CD4-positive, alpha-beta T cell (primary cell): ENCODE measurements around the gene PNPLA1. TPM values are rescaled to one million over a fixed set of nuclear protein-coding genes. Genes with fewer than 3 reads are reported as not detected.

Experiments
- ATAC-seq: fragments of 200-7000 bp; cut with Tn5 transposase; one replicate; pipeline ENCODE4 v1.10.0; 2022; ENCODE audit warnings: mild to moderate bottlenecking; ENCODE audit not compliant: poor library complexity
- CTCF ChIA-PET: fragments of 350-600 bp; sonication (Branson Sonifier 250); formaldehyde crosslinking; loops from one replicate; lab custom pipeline; 2021; ENCODE audit warnings: antibody characterized with exemption, inconsistent platforms; lab: Charles Lee
- POLR2A ChIA-PET: fragments of 350-600 bp; sonication (Branson Sonifier 250); formaldehyde crosslinking; loops from one replicate; lab custom pipeline; 2021; ENCODE audit warnings: antibody characterized with exemption, inconsistent platforms; lab: Charles Lee
- DNase-seq, 14 experiments: peaks; one replicate each; pipeline ENCODE4 v3.0.0-alpha.2; 2013 to 2020; ENCODE audit warnings: mixed read lengths in 2 of 14
- H3K27ac ChIP-seq, 2 donors: one replicate each; pipeline versions ENCODE4 v1.5.1 to v1.7.0; 2013; ENCODE audit warnings: low read length in 2 of 2, low read depth in 1 of 2, mild to moderate bottlenecking in 1 of 2
- H3K27me3 ChIP-seq, 2 experiments: 1 replicate in 1 of 2; 2 replicates in 1 of 2; pipeline versions ENCODE4 v1.6.1 to v1.7.0; 2013; ENCODE audit warnings: low read length in 2 of 2, control low read depth in 1 of 2, mild to moderate bottlenecking in 1 of 2, moderate library complexity in 1 of 2; ENCODE audit not compliant: insufficient read depth in 2 of 2, control insufficient read depth in 1 of 2
- H3K36me3 ChIP-seq: one replicate; pipeline ENCODE4 v1.6.1; 2013; ENCODE audit warnings: low read length, control low read depth; ENCODE audit not compliant: insufficient read depth
- H3K4me1 ChIP-seq: one replicate; pipeline ENCODE4 v1.6.1; 2013; ENCODE audit warnings: low read length, control low read depth; ENCODE audit not compliant: insufficient read depth
- H3K4me3 ChIP-seq: one replicate; pipeline ENCODE4 v1.5.1; 2013; ENCODE audit warnings: mild to moderate bottlenecking, low read length, moderate library complexity
- H3K9me3 ChIP-seq, 2 experiments: 1 replicate in 1 of 2; 2 replicates in 1 of 2; pipeline versions ENCODE4 v1.6.1 to v1.7.0; 2013; ENCODE audit warnings: low read length in 2 of 2, mild to moderate bottlenecking in 2 of 2, control low read depth in 1 of 2, moderate library complexity in 1 of 2; ENCODE audit not compliant: control insufficient read depth in 1 of 2, insufficient read depth in 1 of 2
- H3K27ac Mint-ChIP-seq: one replicate; pipeline ENCODE4 v1.8.0; 2020; ENCODE audit warnings: mixed read lengths
- H3K27me3 Mint-ChIP-seq: one replicate; pipeline ENCODE4 v1.8.0; 2021; ENCODE audit warnings: mixed read lengths
- H3K36me3 Mint-ChIP-seq: one replicate; pipeline ENCODE4 v1.8.0; 2021; ENCODE audit warnings: low read depth, mixed read lengths
- H3K4me1 Mint-ChIP-seq: one replicate; pipeline ENCODE4 v1.8.0; 2021; ENCODE audit warnings: low read depth, mixed read lengths
- H3K4me3 Mint-ChIP-seq: one replicate; pipeline ENCODE4 v1.8.0; 2020; ENCODE audit warnings: mild to moderate bottlenecking, mixed read lengths
- H3K9me3 Mint-ChIP-seq: one replicate; pipeline ENCODE4 v1.8.0; 2020; ENCODE audit warnings: mixed read lengths
- intact Hi-C, 2 experiments: fragments of 100-400 bp; cut with DNase I in 1 of 2; cut with micrococcal nuclease in 1 of 2; formaldehyde crosslinking; loops; one replicate each; pipeline versions ENCODE4 v1.15.1 to v1.9.0; 2023 to 2025; cut with DNase I, micrococcal nuclease
- total RNA-seq, 174 experiments: library from RNA in 2 of 174; stranded (reverse) in 2 of 174; gene quantifications; one replicate each; pipeline ENCODE4 v1.2.3 and lab custom pipeline; 2021 to 2026
- TF ChIP-seq, protein P1 (sequence below): fragments of 200-600 bp; IDR thresholded peaks from one replicate; pipeline ENCODE4 v1.8.0; 2022; ENCODE audit warnings: antibody characterized with exemption, mild to moderate bottlenecking

PNPLA1 gene
- total RNA-seq, 2 experiments from 2014 or later: 0.17 TPM; not detected in 1

GRCh38 chr6:36222924-36223323 is 46.9 kb upstream of the PNPLA1 start:
- H3K9me3 Mint-ChIP-seq: no peaks in the 10 kb centered on the region
- Histone ChIP-seq H3K36me3 (peaks cover 71% of the 10 kb centered on the region), H3K4me1 (no peaks in the 10 kb centered on the region), H3K4me3 (no peak overlapping the region), H3K27me3 (no peaks in the 10 kb centered on the region), H3K27ac (no peak overlapping the region), H3K9me3 (no peaks in the 10 kb centered on the region)
- ChIA-PET CTCF (interaction anchor here (1.2 kb wide), 1 partner anchor 79 kb away, joined by 3 read pairs; no protein-coding TSS in a partner anchor), POLR2A (no interaction called here)
- no peaks in the 10 kb centered on the region for H3K27me3 Mint-ChIP-seq
- DNase-seq: no peak
- peaks cover 92% of the 10 kb centered on the region for H3K36me3 Mint-ChIP-seq
- intact Hi-C loops: no loop called here
- TF ChIP-seq, protein P1, sequence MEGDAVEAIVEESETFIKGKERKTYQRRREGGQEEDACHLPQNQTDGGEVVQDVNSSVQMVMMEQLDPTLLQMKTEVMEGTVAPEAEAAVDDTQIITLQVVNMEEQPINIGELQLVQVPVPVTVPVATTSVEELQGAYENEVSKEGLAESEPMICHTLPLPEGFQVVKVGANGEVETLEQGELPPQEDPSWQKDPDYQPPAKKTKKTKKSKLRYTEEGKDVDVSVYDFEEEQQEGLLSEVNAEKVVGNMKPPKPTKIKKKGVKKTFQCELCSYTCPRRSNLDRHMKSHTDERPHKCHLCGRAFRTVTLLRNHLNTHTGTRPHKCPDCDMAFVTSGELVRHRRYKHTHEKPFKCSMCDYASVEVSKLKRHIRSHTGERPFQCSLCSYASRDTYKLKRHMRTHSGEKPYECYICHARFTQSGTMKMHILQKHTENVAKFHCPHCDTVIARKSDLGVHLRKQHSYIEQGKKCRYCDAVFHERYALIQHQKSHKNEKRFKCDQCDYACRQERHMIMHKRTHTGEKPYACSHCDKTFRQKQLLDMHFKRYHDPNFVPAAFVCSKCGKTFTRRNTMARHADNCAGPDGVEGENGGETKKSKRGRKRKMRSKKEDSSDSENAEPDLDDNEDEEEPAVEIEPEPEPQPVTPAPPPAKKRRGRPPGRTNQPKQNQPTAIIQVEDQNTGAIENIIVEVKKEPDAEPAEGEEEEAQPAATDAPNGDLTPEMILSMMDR: no peak
- no peak overlapping the region for H3K27ac Mint-ChIP-seq
- H3K4me1 Mint-ChIP-seq: peaks cover 5% of the 10 kb centered on the region
- ATAC-seq: no peak
- no peak overlapping the region for H3K4me3 Mint-ChIP-seq

DNA sequence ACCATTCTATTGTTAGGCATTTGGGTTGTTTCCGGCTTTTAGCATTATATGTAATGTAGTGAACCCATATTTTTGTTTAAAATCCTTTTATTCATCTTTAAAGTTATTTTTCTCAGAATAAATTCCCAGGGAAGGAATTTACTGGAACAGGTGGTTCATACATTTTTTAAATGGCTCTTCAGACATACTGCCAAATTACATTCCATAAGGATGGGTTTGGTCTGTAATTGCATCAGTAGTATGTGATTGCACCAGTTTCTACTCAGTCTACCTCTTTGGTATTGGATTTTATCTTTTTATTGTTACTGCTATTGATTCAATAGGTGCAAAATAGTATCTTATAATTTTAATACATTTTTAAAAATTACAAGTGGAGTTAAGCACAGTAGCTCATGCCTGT is 46.2 kb upstream of the PNPLA1 start:
- TF ChIP-seq, protein P1: no peak
- ATAC-seq (no peak), DNase-seq (no peak)
- Mint-ChIP-seq H3K9me3 (no peaks in the 10 kb centered on the region), H3K36me3 (peaks cover 92% of the 10 kb centered on the region), H3K4me3 (no peak overlapping the region), H3K27me3 (no peaks in the 10 kb centered on the region), H3K27ac (no peak overlapping the region), H3K4me1 (peaks cover 5% of the 10 kb centered on the region)
- POLR2A ChIA-PET: no interaction called here
- Histone ChIP-seq H3K4me1 (no peaks in the 10 kb centered on the region), H3K36me3 (peaks cover 73% of the 10 kb centered on the region), H3K27ac (no peak overlapping the region), H3K4me3 (no peak overlapping the region), H3K9me3 (no peaks in the 10 kb centered on the region), H3K27me3 (no peaks in the 10 kb centered on the region)
- intact Hi-C loops: no loop called here
- CTCF ChIA-PET: no interaction called here

DNA sequence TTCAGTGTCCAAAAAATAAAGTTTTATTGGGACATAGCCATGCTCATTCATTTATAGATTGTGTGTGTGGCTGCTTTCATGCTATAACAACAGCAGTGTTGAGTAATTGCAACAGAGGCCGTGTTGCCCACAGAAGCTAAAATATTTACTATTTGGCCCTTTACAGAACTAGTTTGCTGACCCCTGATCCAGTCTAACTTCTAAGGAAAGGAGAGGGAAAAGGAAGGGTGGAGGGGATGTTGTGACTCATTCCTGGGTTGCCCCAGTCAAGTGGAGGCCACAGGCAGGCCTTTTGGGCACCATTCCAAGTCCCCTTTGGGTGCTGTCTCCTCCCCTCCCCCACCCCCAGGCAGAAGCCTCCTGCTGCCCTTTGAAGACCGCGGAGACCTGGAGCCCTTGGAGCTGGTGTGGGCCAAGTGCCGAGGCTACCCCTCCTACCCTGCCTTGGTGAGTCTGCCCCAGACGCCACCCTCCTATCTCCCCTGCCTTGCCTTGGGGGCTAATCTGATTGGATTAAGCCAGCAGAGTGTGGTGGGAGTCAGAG is 44.9 kb upstream of the PNPLA1 start:
- no peaks in the 10 kb centered on the region for H3K9me3 Mint-ChIP-seq
- TF ChIP-seq, protein P1: no peak
- no peak overlapping the region for H3K27ac Mint-ChIP-seq
- H3K4me3 Mint-ChIP-seq: no peak overlapping the region
- ChIA-PET CTCF (no interaction called here), POLR2A (interaction anchor here (0.5 to 0.6 kb wide), 2 partner anchors 66 to 111 kb away, joined by 3 to 5 read pairs; no protein-coding TSS in a partner anchor)
- H3K27ac ChIP-seq: no peak overlapping the region
- H3K27me3 Mint-ChIP-seq: no peaks in the 10 kb centered on the region
- H3K4me1 ChIP-seq: no peaks in the 10 kb centered on the region
- no peak overlapping the region for H3K4me3 ChIP-seq
- intact Hi-C loops: no loop called here
- H3K9me3 ChIP-seq: no peaks in the 10 kb centered on the region
- peaks cover 74% of the 10 kb centered on the region for H3K36me3 ChIP-seq
- H3K27me3 ChIP-seq: no peaks in the 10 kb centered on the region
- no peak for DNase-seq
- ATAC-seq: no peak
- H3K4me1 Mint-ChIP-seq: peaks cover 5% of the 10 kb centered on the region
- peaks cover 92% of the 10 kb centered on the region for H3K36me3 Mint-ChIP-seq
